HepG2 (cell line): ENCODE data around the gene SNRNP27. TPM values are rescaled to one million over a fixed set of nuclear protein-coding genes. Genes with fewer than 3 reads are reported as not detected.
A peak's percentile ranks its signal among the peaks of the same experiment; 100 is the strongest.

ENCODE experiments used
- BORCS8-MEF2B ChIP-seq: sonication (generic); formaldehyde crosslinking; IDR thresholded peaks from 2 replicates; pipeline ENCODE4 v1.8.0; 2022; ENCODE audit warnings: mild to moderate bottlenecking, missing genetic modification reagents
- FOXJ3 ChIP-seq: sonication (generic); formaldehyde crosslinking; IDR thresholded peaks from 2 replicates; pipeline ENCODE4 v1.4.0; 2020; ENCODE audit warnings: missing genetic modification reagents, mild to moderate bottlenecking, borderline replicate concordance
- HIVEP1 ChIP-seq: sonication (generic); formaldehyde crosslinking; IDR thresholded peaks from 2 replicates; pipeline ENCODE4 v1.4.0; 2020; ENCODE audit warnings: mild to moderate bottlenecking, missing genetic modification reagents
- NFE2 ChIP-seq: sonication (generic); formaldehyde crosslinking; IDR thresholded peaks from 2 replicates; pipeline ENCODE4 v1.4.0; 2020; ENCODE audit warnings: missing genetic modification reagents
- RFX1 ChIP-seq: fragments of 450-650 bp; IDR thresholded peaks from 2 replicates; pipeline ENCODE4 v1.6.1; 2017
- RORA ChIP-seq: sonication (generic); formaldehyde crosslinking; IDR thresholded peaks from 2 replicates; pipeline ENCODE4 v1.5.0; 2020; ENCODE audit warnings: mild to moderate bottlenecking, missing genetic modification reagents, moderate library complexity
- ZMYM4 ChIP-seq: sonication (generic); formaldehyde crosslinking; IDR thresholded peaks from 2 replicates; pipeline ENCODE4 v1.8.1; 2023; ENCODE audit warnings: mild to moderate bottlenecking, missing genetic modification reagents
- ZNF138 ChIP-seq: sonication (generic); formaldehyde crosslinking; IDR thresholded peaks from 2 replicates; pipeline ENCODE4 v1.5.0; 2020; ENCODE audit warnings: mild to moderate bottlenecking, low read depth, missing genetic modification reagents
- ZNF281 ChIP-seq: sonication (generic); formaldehyde crosslinking; IDR thresholded peaks from 2 replicates; pipeline ENCODE4 v1.4.0; 2020; ENCODE audit warnings: missing genetic modification reagents, borderline replicate concordance
- ZNF44 ChIP-seq: sonication (generic); formaldehyde crosslinking; IDR thresholded peaks from 2 replicates; pipeline ENCODE4 v1.5.1; 2020; ENCODE audit warnings: mild to moderate bottlenecking, missing genetic modification reagents
- ZSCAN20 ChIP-seq: sonication (generic); formaldehyde crosslinking; IDR thresholded peaks from 2 replicates; pipeline ENCODE4 v1.4.0; 2020; ENCODE audit warnings: missing genetic modification reagents, mild to moderate bottlenecking, borderline replicate concordance
- ZSCAN31 ChIP-seq: sonication (generic); formaldehyde crosslinking; IDR thresholded peaks from 2 replicates; pipeline ENCODE4 v1.5.0; 2020; ENCODE audit warnings: low read depth, mild to moderate bottlenecking, missing genetic modification reagents
- polyA plus RNA-seq, 8 experiments: library from polyadenylated mRNA; depleted of rRNA in 3 of 8; stranded (reverse) in 7 of 8; unstranded in 1 of 8; fragments of >200 nt; fragmentation: Illumina TruSeq in 4 of 8; extraction: Trizol in 4 of 8; gene quantifications; 2 replicates each; pipeline versions ENCODE4 v1.2.1 to v1.2.3, GENCODE V29; 2011 to 2016; ENCODE audit warnings: low read depth in 4 of 8, missing spikeins in 1 of 8, mixed read lengths in 1 of 8; ENCODE audit not compliant: insufficient read depth in 1 of 8
- total RNA-seq, 5 experiments: library from RNA; depleted of rRNA; stranded (reverse); fragments of >200 nt; fragmentation: Illumina TruSeq; extraction: Trizol; gene quantifications; 2 replicates each; pipeline ENCODE4 v1.2.3, GENCODE V29; 2016; ENCODE audit warnings: low read depth in 1 of 5
- TF ChIP-seq, protein P1 (sequence below): sonication (generic); formaldehyde crosslinking; IDR thresholded peaks from 2 replicates; pipeline ENCODE4 v1.8.0; 2022; ENCODE audit warnings: mild to moderate bottlenecking, missing genetic modification reagents, moderate library complexity
- TF ChIP-seq, protein P2 (sequence below): sonication (generic); formaldehyde crosslinking; conservative IDR thresholded peaks from 2 replicates; pipeline ENCODE4 v1.8.0; 2022; ENCODE audit warnings: missing genetic modification reagents
- TF ChIP-seq, protein P3 (sequence below): IDR thresholded peaks from 2 replicates; pipeline ENCODE4 v1.6.1; 2016; ENCODE audit warnings: mild to moderate bottlenecking

SNRNP27 gene
- total and polyA plus RNA-seq, 2 of the 13 experiments (the other 11 are each of a cell fraction or from before 2014, with no cell fraction given): 49.8 to 54.6 TPM

DNA sequence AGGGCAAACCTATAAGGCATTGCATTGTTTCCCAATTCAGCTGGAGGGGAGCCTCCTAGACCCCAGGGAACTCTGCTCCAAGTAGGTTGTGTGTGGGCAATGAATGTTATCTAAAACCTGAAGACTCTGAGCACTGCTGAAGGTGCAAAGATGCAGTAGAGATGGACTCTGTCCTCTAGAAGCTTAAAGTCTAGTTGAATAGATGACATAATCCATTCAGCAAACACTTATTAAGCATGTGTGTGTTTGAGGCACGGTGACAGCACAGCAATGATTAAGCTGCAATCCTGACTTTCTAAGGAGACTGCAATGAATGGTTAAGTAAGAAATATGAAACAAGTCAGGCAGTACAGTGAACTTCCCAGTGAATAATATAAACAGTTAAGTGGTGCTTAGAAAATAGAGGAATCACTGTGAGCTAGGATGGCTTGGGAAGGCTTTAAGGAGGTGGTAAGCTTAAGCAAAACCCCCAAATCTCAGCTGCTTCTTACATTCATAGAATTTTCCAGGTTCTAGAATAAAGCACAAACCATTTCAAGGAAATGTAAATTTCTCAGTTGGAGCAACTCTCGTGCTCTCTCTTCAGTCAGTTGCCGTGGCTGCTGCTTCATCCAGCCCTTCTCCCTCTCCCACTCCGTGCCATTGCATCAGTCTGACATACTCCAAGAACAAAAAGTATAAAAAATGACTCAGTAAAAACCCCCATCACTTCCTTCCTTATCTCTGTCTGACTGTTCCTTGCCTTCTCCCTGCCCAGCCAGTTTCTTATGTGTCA lies 40.3 kb downstream of the SNRNP27 start (continued):
- TF ChIP-seq, protein P1, sequence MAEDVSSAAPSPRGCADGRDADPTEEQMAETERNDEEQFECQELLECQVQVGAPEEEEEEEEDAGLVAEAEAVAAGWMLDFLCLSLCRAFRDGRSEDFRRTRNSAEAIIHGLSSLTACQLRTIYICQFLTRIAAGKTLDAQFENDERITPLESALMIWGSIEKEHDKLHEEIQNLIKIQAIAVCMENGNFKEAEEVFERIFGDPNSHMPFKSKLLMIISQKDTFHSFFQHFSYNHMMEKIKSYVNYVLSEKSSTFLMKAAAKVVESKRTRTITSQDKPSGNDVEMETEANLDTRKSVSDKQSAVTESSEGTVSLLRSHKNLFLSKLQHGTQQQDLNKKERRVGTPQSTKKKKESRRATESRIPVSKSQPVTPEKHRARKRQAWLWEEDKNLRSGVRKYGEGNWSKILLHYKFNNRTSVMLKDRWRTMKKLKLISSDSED (CRISPR knock-in tag): no peak
- TF ChIP-seq NFE2 (CRISPR knock-in tag): no peak
- no peak for TF ChIP-seq RORA (CRISPR knock-in tag)
- no peak for TF ChIP-seq ZSCAN20 (CRISPR knock-in tag)
- no peak for TF ChIP-seq ZNF281
- TF ChIP-seq ZNF138 (CRISPR knock-in tag): no peak
- no peak for TF ChIP-seq RFX1
- TF ChIP-seq ZSCAN31 (CRISPR knock-in tag): no peak
- TF ChIP-seq FOXJ3 (CRISPR knock-in tag): peak; percentile 66; the same call in 1 of the 2 replicates
- TF ChIP-seq ZMYM4: peak; percentile 48; the same call in 1 of the 2 replicates
- TF ChIP-seq HIVEP1 (CRISPR knock-in tag): no peak
- TF ChIP-seq BORCS8-MEF2B: no peak
- TF ChIP-seq ZNF44 (CRISPR knock-in tag): no peak
- TF ChIP-seq, protein P2, sequence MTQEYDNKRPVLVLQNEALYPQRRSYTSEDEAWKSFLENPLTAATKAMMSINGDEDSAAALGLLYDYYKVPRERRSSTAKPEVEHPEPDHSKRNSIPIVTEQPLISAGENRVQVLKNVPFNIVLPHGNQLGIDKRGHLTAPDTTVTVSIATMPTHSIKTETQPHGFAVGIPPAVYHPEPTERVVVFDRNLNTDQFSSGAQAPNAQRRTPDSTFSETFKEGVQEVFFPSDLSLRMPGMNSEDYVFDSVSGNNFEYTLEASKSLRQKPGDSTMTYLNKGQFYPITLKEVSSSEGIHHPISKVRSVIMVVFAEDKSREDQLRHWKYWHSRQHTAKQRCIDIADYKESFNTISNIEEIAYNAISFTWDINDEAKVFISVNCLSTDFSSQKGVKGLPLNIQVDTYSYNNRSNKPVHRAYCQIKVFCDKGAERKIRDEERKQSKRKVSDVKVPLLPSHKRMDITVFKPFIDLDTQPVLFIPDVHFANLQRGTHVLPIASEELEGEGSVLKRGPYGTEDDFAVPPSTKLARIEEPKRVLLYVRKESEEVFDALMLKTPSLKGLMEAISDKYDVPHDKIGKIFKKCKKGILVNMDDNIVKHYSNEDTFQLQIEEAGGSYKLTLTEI (CRISPR knock-in tag): no peak
- TF ChIP-seq, protein P3, sequence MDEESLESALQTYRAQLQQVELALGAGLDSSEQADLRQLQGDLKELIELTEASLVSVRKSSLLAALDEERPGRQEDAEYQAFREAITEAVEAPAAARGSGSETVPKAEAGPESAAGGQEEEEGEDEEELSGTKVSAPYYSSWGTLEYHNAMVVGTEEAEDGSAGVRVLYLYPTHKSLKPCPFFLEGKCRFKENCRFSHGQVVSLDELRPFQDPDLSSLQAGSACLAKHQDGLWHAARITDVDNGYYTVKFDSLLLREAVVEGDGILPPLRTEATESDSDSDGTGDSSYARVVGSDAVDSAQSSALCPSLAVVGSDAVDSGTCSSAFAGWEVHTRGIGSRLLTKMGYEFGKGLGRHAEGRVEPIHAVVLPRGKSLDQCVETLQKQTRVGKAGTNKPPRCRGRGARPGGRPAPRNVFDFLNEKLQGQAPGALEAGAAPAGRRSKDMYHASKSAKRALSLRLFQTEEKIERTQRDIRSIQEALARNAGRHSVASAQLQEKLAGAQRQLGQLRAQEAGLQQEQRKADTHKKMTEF (CRISPR knock-in tag): 0 out of 2 replicates have a peak, but pooled peaks have one; percentile 46
